IMR-90 (cell line): ENCODE data around the gene ADAM30. TPM values are rescaled to one million over a fixed set of nuclear protein-coding genes. Genes with fewer than 3 reads are reported as not detected.

ENCODE experiments used
- ATAC-seq: fragments of 200-7000 bp; cut with Tn5 transposase; 2 replicates; pipeline ENCODE4 v1.9.1; 2020; ENCODE audit warnings: low read depth, mild to moderate bottlenecking, moderate library complexity
- BruUV-seq: library from RNA; stranded (reverse); fragments of 400-500 nt; replicated peaks from 2 replicates; lab custom pipeline; 2021; lab: Mats Ljungman, UMichigan
- CTCF ChIA-PET: fragments of 300-600 bp; formaldehyde crosslinking; extraction: SDS; loops from one replicate; lab custom pipeline; 2021; ENCODE audit warnings: antibody characterized with exemption; lab: Yijun Ruan, JAX
- POLR2A ChIA-PET: fragments of 300-600 bp; sonication (Branson Sonifier 250); formaldehyde crosslinking; loops from one replicate; lab custom pipeline; 2022; ENCODE audit warnings: antibody characterized with exemption; ENCODE audit not compliant: unreplicated experiment; lab: Charles Lee
- DNase-seq: peaks from one replicate; pipeline ENCODE4 v3.0.0; 2013
- H2AFZ ChIP-seq: replicated peaks from 2 replicates; pipeline ENCODE3; 2013; ENCODE audit warnings: low read length, mild to moderate bottlenecking; ENCODE audit not compliant: poor library complexity
- H2AK5ac ChIP-seq: 2 replicates; pipeline ENCODE4 v1.6.1; 2013; ENCODE audit warnings: low read depth, low read length, inconsistent platforms
- H2AK9ac ChIP-seq: replicated peaks from 2 replicates; pipeline ENCODE3; 2013; ENCODE audit warnings: mild to moderate bottlenecking, low read depth, low read length, moderate library complexity; ENCODE audit not compliant: poor library complexity
- H2BK120ac ChIP-seq: 2 replicates; pipeline ENCODE4 v1.6.1; 2013; ENCODE audit warnings: low read depth, low read length, inconsistent platforms
- H2BK15ac ChIP-seq: 3 replicates; pipeline ENCODE4 v1.6.1; 2013; ENCODE audit warnings: low read depth, low read length, inconsistent platforms
- H2BK20ac ChIP-seq: 2 replicates; pipeline ENCODE4 v1.6.1; 2013; ENCODE audit warnings: low read depth, mild to moderate bottlenecking, inconsistent platforms, low read length, moderate library complexity
- H2BK5ac ChIP-seq: 2 replicates; pipeline ENCODE4 v1.6.1; 2013; ENCODE audit warnings: mild to moderate bottlenecking, low read depth, low read length, inconsistent platforms; ENCODE audit not compliant: poor library complexity, severe bottlenecking
- H3K14ac ChIP-seq: replicated peaks from 2 replicates; pipeline ENCODE4 v1.6.1; 2013; ENCODE audit warnings: low read depth, low read length, inconsistent platforms
- H3K18ac ChIP-seq: 2 replicates; pipeline ENCODE4 v1.6.1; 2013; ENCODE audit warnings: low read depth, low read length, control low read depth
- H3K23ac ChIP-seq: 2 replicates; pipeline ENCODE4 v1.6.1; 2013; ENCODE audit warnings: low read depth, low read length, inconsistent platforms
- H3K27ac ChIP-seq: 2 replicates; pipeline ENCODE4 v1.5.1; 2013; ENCODE audit warnings: mild to moderate bottlenecking, control low read depth, low read length; ENCODE audit not compliant: insufficient read depth
- H3K27me3 ChIP-seq: 2 replicates; pipeline ENCODE4 v1.6.1; 2013; ENCODE audit warnings: low read length; ENCODE audit not compliant: control insufficient read depth, insufficient read depth
- H3K36me3 ChIP-seq: 2 replicates; pipeline ENCODE4 v1.6.1; 2013; ENCODE audit warnings: low read length, mixed read lengths; ENCODE audit not compliant: control insufficient read depth, insufficient read depth
- H3K4ac ChIP-seq: 2 replicates; pipeline ENCODE4 v1.6.1; 2013; ENCODE audit warnings: low read depth, low read length, inconsistent platforms
- H3K4me1 ChIP-seq: 2 replicates; pipeline ENCODE4 v1.6.1; 2013; ENCODE audit warnings: low read length, mixed read lengths; ENCODE audit not compliant: control insufficient read depth, insufficient read depth
- H3K4me2 ChIP-seq: 2 replicates; pipeline ENCODE4 v1.6.1; 2013; ENCODE audit warnings: low read depth, mild to moderate bottlenecking, control low read depth, low read length, moderate library complexity
- H3K4me3 ChIP-seq: 2 replicates; pipeline ENCODE4 v1.5.1; 2013; ENCODE audit warnings: low read depth, mild to moderate bottlenecking, control low read depth, low read length, moderate library complexity; ENCODE audit not compliant: insufficient read depth
- H3K56ac ChIP-seq: 2 replicates; pipeline ENCODE4 v1.6.1; 2013; ENCODE audit warnings: low read length, inconsistent platforms; ENCODE audit not compliant: insufficient read depth; ENCODE audit errors: extremely low read depth
- H3K79me1 ChIP-seq, 2 experiments: 2 replicates each; pipeline ENCODE4 v1.6.1; 2013; ENCODE audit warnings: low read length in 2 of 2, inconsistent platforms in 1 of 2, low read depth in 1 of 2
- H3K9ac ChIP-seq: 2 replicates; pipeline ENCODE4 v1.6.1; 2013; ENCODE audit warnings: low read depth, low read length, control low read depth
- H3K9me1 ChIP-seq: 2 replicates; pipeline ENCODE4 v1.6.1; 2013; ENCODE audit warnings: low read length, inconsistent platforms; ENCODE audit not compliant: insufficient read depth
- H3K9me3 ChIP-seq: 2 replicates; pipeline ENCODE4 v1.6.1; 2013; ENCODE audit warnings: low read length; ENCODE audit not compliant: control insufficient read depth, insufficient read depth
- H4K20me1 ChIP-seq: 2 replicates; pipeline ENCODE4 v1.6.1; 2013; ENCODE audit warnings: low read length, inconsistent platforms; ENCODE audit not compliant: insufficient read depth
- H4K5ac ChIP-seq: 2 replicates; pipeline ENCODE4 v1.6.1; 2013; ENCODE audit warnings: mild to moderate bottlenecking, low read depth, low read length, control low read depth
- H4K8ac ChIP-seq, 2 experiments: 2 replicates each; pipeline ENCODE4 v1.6.1; 2013; ENCODE audit warnings: low read depth in 2 of 2, low read length in 2 of 2, control low read depth in 1 of 2, inconsistent platforms in 1 of 2
- H4K91ac ChIP-seq: 2 replicates; pipeline ENCODE4 v1.6.1; 2013; ENCODE audit warnings: low read depth, low read length, inconsistent platforms; ENCODE audit not compliant: insufficient read depth
- BHLHE40 ChIP-seq: fragments of 150-350 bp; IDR thresholded peaks from 2 replicates; pipeline ENCODE4 v1.6.1; 2016; ENCODE audit warnings: mild to moderate bottlenecking, low read depth, low read length
- FOS ChIP-seq: fragments of 150-350 bp; IDR thresholded peaks from 2 replicates; pipeline ENCODE4 v1.6.1; 2016; ENCODE audit warnings: low read depth, low read length
- MAFK ChIP-seq: IDR thresholded peaks from 2 replicates; pipeline ENCODE4 v1.6.1; 2012; ENCODE audit warnings: low read depth, low read length, improper control_type of control experiment
- NFE2L2 ChIP-seq: fragments of 150-350 bp; IDR thresholded peaks from 2 replicates; pipeline ENCODE4 v1.6.1; 2016; ENCODE audit warnings: low read depth, mild to moderate bottlenecking, low read length
- WGBS, 2 experiments: methylation state at CpG; one replicate each; pipeline versions ENCODE4 v1.1.5 to v1.1.7; 2013; ENCODE audit warnings: missing lambda C conversion rate in 2 of 2; ENCODE audit not compliant: insufficient read length in 1 of 2; ENCODE audit errors: extremely low coverage in 2 of 2; 5-methylcytosine and 5-hydroxymethylcytosine counted together
- dilution Hi-C: fragments of 300-500 bp; cut with HindIII; formaldehyde crosslinking; loops from one replicate; pipeline ENCODE4 v1.14.3; 2018; ENCODE audit warnings: low sequenced_read_pairs; ENCODE audit not compliant: unreplicated experiment
- in situ Hi-C: fragments of 300-500 bp; cut with MboI; formaldehyde crosslinking; loops from 3 replicates; pipeline ENCODE4 v1.14.3; 2019; ENCODE audit warnings: low sequenced_read_pairs, inconsistent platforms, mixed read lengths
- intact Hi-C: fragments of 100-400 bp; cut with micrococcal nuclease; formaldehyde crosslinking; loops from 2 replicates; pipeline ENCODE4 v1.10.0; 2022
- polyA plus RNA-seq, 3 experiments: library from polyadenylated mRNA; depleted of rRNA; stranded (reverse); fragments of >200 nt; gene quantifications; 2 replicates each; pipeline ENCODE4 v1.2.3, GENCODE V29; 2012; ENCODE audit warnings: low replicate concordance in 1 of 3
- total RNA-seq: library from RNA; depleted of rRNA; stranded (reverse); fragments of >200 nt; gene quantifications from 2 replicates; pipeline ENCODE4 v1.2.3, GENCODE V29; 2012
- TF ChIP-seq, protein P1 (sequence below): fragments of 150-350 bp; IDR thresholded peaks from 2 replicates; pipeline ENCODE4 v1.6.1; 2017; ENCODE audit warnings: mild to moderate bottlenecking, antibody characterized with exemption, low read length, low read depth

ADAM30 gene
- total and polyA plus RNA-seq, 2 of the 4 experiments (the other 2 are of a cell fraction), result not detected

DNA sequence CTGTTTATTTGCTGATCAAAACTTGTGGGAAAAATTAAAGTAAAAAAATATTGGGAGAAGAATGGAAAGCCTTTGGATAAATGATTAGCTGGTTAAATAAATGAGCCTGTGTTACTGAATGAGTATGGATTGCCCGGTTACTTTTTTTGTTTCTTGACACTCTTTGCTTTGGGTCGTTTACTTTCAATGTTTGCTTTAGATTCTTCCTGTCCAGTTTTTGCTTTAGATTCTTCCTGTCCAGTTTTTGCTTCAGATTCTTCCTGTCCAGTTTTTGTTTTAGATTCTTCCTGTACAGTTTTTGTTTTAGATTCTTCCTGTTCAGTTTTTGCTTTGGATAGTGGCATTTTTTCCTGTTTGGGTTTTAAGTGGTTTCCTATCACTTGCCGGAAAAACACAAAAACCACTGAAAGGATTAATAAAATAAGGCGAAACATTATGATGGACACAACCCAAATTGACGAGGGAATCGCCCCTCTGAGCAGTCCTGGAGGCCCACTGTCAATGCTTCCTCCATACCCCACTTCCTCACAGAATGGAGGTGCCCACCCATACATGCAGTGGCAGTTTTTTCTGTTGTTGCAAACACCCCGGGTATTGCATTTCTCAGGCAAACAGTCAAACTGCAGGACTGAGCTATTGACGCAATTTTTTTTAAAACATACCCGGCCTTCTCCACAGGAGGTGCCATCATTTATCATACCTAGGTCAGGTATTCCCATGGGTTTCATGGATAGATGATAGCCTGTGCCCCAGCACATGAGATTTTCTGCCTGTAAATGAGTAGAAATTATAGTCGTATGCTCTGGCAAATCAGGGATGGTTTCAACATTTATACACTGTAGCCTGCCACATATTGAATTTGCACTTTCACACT lies 2.3 kb downstream of the ADAM30 start (continued):
- no peak for TF ChIP-seq FOS

DNA sequence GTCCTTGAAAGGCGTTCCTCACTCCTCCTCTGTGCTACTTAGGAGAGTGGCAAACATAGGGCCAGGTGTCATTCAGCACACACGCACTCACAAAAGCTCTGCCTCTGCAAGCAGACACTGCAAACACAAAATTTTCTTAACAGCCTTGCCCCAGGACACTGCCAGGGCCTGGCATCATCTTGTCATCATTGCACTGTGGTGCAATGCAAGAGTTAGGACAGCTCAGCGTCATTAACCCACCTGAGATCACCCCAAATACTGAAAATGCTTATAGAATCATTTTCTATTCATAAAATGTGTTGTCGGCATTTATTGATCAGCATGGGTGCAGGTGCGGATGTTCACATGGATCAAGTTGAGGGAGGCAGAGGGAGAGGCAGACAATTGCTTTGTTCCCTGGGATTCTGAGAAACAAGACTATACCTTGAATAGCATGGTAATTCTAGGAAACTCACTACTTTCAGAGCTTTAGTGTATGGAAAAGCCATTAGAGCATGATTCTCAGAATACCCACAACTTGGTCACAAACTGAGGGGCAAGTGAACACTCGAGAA lies 3.0 kb downstream of the ADAM30 start:
- no peak for ATAC-seq
- Histone ChIP-seq H3K18ac (no peak overlapping the region), H3K27me3 (no peaks in the 10 kb centered on the region; the same call in none of the 2 replicates), H3K56ac (no peak overlapping the region), H3K4me3 (no peak overlapping the region), H2AFZ (no peak overlapping the region), H4K5ac (no peak overlapping the region), H3K23ac (no peak overlapping the region), H4K20me1 (no peaks in the 10 kb centered on the region), H2AK9ac (no peak overlapping the region), H3K14ac (no peak overlapping the region), H3K9me3 (no peaks in the 10 kb centered on the region), H4K91ac (no peak overlapping the region), H4K8ac (no peak overlapping the region), H3K4ac (no peak overlapping the region), H3K36me3 (no peaks in the 10 kb centered on the region), H3K79me1 (no peaks in the 10 kb centered on the region), H3K9ac (no peak overlapping the region), H2BK5ac (no peak overlapping the region), H2BK15ac (no peak overlapping the region), H3K4me1 (no peaks in the 10 kb centered on the region), H2BK120ac (no peak overlapping the region), H2BK20ac (no peak overlapping the region), H3K27ac (no peak overlapping the region), H3K4me2 (no peak overlapping the region), H3K9me1 (no peaks in the 10 kb centered on the region), H2AK5ac (no peak overlapping the region)
- CTCF ChIA-PET, result no interaction called here
- DNase-seq, result no peak
- BruUV-seq, result no TSS peak
- dilution Hi-C loops, result no loop called here
- in situ Hi-C loops, result no loop called here
- POLR2A ChIA-PET, result no interaction called here
- WGBS, 2 experiments, result no CpG with 5 or more reads among the region's 6 CpGs
- intact Hi-C loops, result no loop called here
- TF ChIP-seq NFE2L2 (no peak), BHLHE40 (no peak), MAFK (peak; percentile 76)
- TF ChIP-seq, protein P1, sequence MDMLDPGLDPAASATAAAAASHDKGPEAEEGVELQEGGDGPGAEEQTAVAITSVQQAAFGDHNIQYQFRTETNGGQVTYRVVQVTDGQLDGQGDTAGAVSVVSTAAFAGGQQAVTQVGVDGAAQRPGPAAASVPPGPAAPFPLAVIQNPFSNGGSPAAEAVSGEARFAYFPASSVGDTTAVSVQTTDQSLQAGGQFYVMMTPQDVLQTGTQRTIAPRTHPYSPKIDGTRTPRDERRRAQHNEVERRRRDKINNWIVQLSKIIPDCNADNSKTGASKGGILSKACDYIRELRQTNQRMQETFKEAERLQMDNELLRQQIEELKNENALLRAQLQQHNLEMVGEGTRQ, result no peak
